ENCODE data around the gene UQCC5. TPM values are rescaled to one million over a fixed set of nuclear protein-coding genes. Genes with fewer than 3 reads are reported as not detected.

The UQCC5 gene
- total RNA-seq, 1 experiment from 2014 or later, result 45.8 TPM

DNA sequence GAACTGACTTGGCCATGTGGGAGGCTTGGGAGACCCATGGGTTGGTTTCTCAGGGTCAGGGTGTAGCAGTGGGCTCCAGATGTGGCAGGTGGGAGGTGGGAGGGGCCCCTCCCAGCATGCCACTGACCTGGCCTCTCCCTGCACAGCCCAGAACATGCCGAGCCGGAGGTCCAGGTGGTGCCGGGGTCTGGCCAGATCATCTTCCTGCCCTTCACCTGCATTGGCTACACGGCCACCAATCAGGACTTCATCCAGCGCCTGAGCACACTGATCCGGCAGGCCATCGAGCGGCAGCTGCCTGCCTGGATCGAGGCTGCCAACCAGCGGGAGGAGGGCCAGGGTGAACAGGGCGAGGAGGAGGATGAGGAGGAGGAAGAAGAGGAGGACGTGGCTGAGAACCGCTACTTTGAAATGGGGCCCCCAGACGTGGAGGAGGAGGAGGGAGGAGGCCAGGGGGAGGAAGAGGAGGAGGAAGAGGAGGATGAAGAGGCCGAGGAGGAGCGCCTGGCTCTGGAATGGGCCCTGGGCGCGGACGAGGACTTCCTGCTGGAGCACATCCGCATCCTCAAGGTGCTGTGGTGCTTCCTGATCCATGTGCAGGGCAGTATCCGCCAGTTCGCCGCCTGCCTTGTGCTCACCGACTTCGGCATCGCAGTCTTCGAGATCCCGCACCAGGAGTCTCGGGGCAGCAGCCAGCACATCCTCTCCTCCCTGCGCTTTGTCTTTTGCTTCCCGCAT, 49.2 kb upstream of the UQCC5 start:
- Histone ChIP-seq H2AFZ (ENCODE audit: low read length) (no peak overlapping the region), H3K79me1 (ENCODE audit: insufficient read depth, low read depth, low read length, poor library complexity, severe bottlenecking) (no peaks in the 10 kb centered on the region), H3K9me3 (ENCODE audit: control insufficient read depth, low read depth, low read length) (no peaks in the 10 kb centered on the region), H4K91ac (ENCODE audit: insufficient read length, low read depth, low read length) (no peak overlapping the region), H3K27ac (ENCODE audit: insufficient read length, low read depth, low read length) (no peak overlapping the region), H2BK12ac (ENCODE audit: insufficient read length, low read depth, low read length) (no peak overlapping the region), H4K8ac (replicated peaks; ENCODE audit: insufficient read length, low read depth, low read length) (no peak overlapping the region), H2AK5ac (ENCODE audit: insufficient read length, low read length) (no peak overlapping the region), H3K79me2 (ENCODE audit: insufficient read depth, low read length) (no peaks in the 10 kb centered on the region), H3K23ac (ENCODE audit: insufficient read length, low read depth, low read length) (no peak overlapping the region), H3T11ph (ENCODE audit: low read length) (no peak overlapping the region), H3K4me1 (ENCODE audit: insufficient read depth, low read length) (no peaks in the 10 kb centered on the region), H2BK15ac (ENCODE audit: low read depth, low read length) (no peak overlapping the region), H2BK5ac (ENCODE audit: insufficient read length, low read length) (no peak overlapping the region), H4K20me1 (ENCODE audit: control insufficient read depth, insufficient read depth, insufficient read length) (no peaks in the 10 kb centered on the region), H3K18ac (ENCODE audit: insufficient read length, low read depth, low read length) (no peak overlapping the region), H3K23me2 (ENCODE audit: insufficient read length, low read depth, low read length, poor library complexity, severe bottlenecking) (no peaks in the 10 kb centered on the region), H3K4ac (ENCODE audit: low read depth, low read length) (no peak overlapping the region), H3K14ac (ENCODE audit: insufficient read depth, low read length) (no peak overlapping the region), H3K56ac (ENCODE audit: insufficient read length, low read depth, low read length) (no peak overlapping the region), H4K5ac (ENCODE audit: insufficient read length, low read depth, low read length) (no peak overlapping the region), H3K9ac (ENCODE audit: extremely low read depth, insufficient read length, low read length) (no peak overlapping the region), H2BK120ac (ENCODE audit: low read depth, low read length, poor library complexity, severe bottlenecking) (no peak overlapping the region), H3K27me3 (ENCODE audit: insufficient read depth, low read length) (no peaks in the 10 kb centered on the region), H2BK20ac (ENCODE audit: low read depth, low read length, poor library complexity, severe bottlenecking) (no peak overlapping the region), H3K4me2 (ENCODE audit: insufficient read depth, insufficient read length, low read length) (no peak overlapping the region)
- no peak for DNase-seq
- H3K36me3 Mint-ChIP-seq (ENCODE audit: insufficient read depth in 1 of 3, low read depth in 3 of 3), result peaks cover 30 to 89% (median 86%) of the 10 kb centered on the region in 3 experiments
- H3K4me1 Mint-ChIP-seq, result no peaks in the 10 kb centered on the region
- H3K4me3 Mint-ChIP-seq, result 0 out of 5 replicates have a peak overlapping the region, but pooled peaks of 1 of the 2 experiments have one; percentile 20
- TF ChIP-seq, protein P1, sequence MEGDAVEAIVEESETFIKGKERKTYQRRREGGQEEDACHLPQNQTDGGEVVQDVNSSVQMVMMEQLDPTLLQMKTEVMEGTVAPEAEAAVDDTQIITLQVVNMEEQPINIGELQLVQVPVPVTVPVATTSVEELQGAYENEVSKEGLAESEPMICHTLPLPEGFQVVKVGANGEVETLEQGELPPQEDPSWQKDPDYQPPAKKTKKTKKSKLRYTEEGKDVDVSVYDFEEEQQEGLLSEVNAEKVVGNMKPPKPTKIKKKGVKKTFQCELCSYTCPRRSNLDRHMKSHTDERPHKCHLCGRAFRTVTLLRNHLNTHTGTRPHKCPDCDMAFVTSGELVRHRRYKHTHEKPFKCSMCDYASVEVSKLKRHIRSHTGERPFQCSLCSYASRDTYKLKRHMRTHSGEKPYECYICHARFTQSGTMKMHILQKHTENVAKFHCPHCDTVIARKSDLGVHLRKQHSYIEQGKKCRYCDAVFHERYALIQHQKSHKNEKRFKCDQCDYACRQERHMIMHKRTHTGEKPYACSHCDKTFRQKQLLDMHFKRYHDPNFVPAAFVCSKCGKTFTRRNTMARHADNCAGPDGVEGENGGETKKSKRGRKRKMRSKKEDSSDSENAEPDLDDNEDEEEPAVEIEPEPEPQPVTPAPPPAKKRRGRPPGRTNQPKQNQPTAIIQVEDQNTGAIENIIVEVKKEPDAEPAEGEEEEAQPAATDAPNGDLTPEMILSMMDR (conservative IDR thresholded peaks at IDR 0.05), result no peak
- no peaks in the 10 kb centered on the region for H3K27me3 Mint-ChIP-seq (ENCODE audit: low read depth)
- no peaks in the 10 kb centered on the region for H3K9me3 Mint-ChIP-seq
- WGBS (ENCODE audit: extremely low coverage, insufficient read length, low lambda C conversion rate), result no CpG with 5 or more reads among the region's 31 CpGs
- H3K27ac Mint-ChIP-seq, result peak overlapping the region in 1 of 3 experiments; percentile 34; a peak in 2 of 7 replicates

All from H9 (cell line).